C4-2B (cell line): ENCODE measurements around the gene SHC3.

Experiments
- H3K27ac ChIP-seq: fragments of 450-650 bp; 2 replicates; pipeline ENCODE4 v1.5.1; 2017
- CTCF ChIP-seq: fragments of 450-650 bp; conservative IDR thresholded peaks from 2 replicates; pipeline ENCODE4 v1.5.1; 2017; ENCODE audit warnings: mild to moderate bottlenecking
- ZFX ChIP-seq: fragments of 450-650 bp; IDR thresholded peaks from 2 replicates; pipeline ENCODE4 v1.6.1; 2017

Gene SHC3

GRCh38 chr9:89044104-89044503 lies 134.5 kb downstream of the SHC3 start:
- no peak for TF ChIP-seq CTCF
- TF ChIP-seq ZFX, result no peak

GRCh38 chr9:89042984-89043383 lies 135.6 kb downstream of the SHC3 start:
- no peak overlapping the region for H3K27ac ChIP-seq
- TF ChIP-seq CTCF, result no peak
- no peak for TF ChIP-seq ZFX

More at GRCh38 chr9:89044104-89044503, 134.5 kb downstream of the SHC3 start:
- no peak overlapping the region for H3K27ac ChIP-seq

GRCh38 chr9:89039664-89040063 lies 139.0 kb downstream of the SHC3 start:
- TF ChIP-seq CTCF, result no peak
- TF ChIP-seq ZFX, result no peak
- no peak overlapping the region for H3K27ac ChIP-seq

GRCh38 chr9:89039104-89039465 lies 139.5 kb downstream of the SHC3 start:
- no peak for TF ChIP-seq CTCF
- no peak overlapping the region for H3K27ac ChIP-seq

- no peak overlapping the region for H3K27ac ChIP-seq
- TF ChIP-seq ZFX (no peak), CTCF (no peak)
Measured at GRCh38 chr9:89038382-89039103, 140.1 kb downstream of the SHC3 start.

- TF ChIP-seq CTCF, result no peak
- no peak for TF ChIP-seq ZFX
- no peak overlapping the region for H3K27ac ChIP-seq
Measured at GRCh38 chr9:89037891-89038290, 140.7 kb downstream of the SHC3 start.

- no peak overlapping the region for H3K27ac ChIP-seq
- no peak for TF ChIP-seq CTCF
- no peak for TF ChIP-seq ZFX
Measured at GRCh38 chr9:89037346-89037745, 141.3 kb downstream of the SHC3 start.
